GM18505 (cell line): Measurements from ENCODE around the gene CCN2.

Source experiments
- ATAC-seq: cut with Tn5 transposase; IDR thresholded peaks from one replicate; pipeline ENCODE4 v1.9.1; 2021; ENCODE audit not compliant: unreplicated experiment
- POLR2A ChIP-seq: IDR thresholded peaks from 4 replicates; pipeline ENCODE4 v1.6.1; 2011; ENCODE audit warnings: borderline replicate concordance; ENCODE audit not compliant: insufficient read depth, insufficient read length; ENCODE audit errors: extremely low read depth

CCN2 gene

GRCh38 chr6:131955876-131956275, 4.7 kb upstream of the CCN2 start:
- no peak for TF ChIP-seq POLR2A
- no peak for ATAC-seq

DNA sequence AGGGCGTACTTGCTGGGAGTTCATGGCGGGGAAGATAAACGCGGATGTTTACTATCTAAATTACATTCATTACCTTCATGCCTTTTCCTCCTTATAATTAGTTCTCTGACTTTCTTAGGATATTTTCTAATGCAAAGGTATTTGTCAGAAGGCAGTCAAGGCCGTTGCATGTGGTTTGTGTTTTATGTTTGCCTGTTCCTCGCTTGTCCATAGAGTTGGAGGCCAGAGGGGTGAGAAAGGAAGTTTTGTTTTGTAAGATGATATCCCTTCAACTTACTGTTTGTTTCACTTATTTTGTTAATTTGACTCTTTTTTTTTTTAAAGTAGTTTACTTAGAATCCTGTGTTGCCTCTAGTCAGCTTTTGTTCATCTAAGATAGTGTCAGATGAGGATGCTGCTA, 4.0 kb upstream of the CCN2 start:
- TF ChIP-seq POLR2A: no peak
- ATAC-seq: no peak

GRCh38 chr6:131954775-131955107, 3.6 kb upstream of the CCN2 start:
- no peak for TF ChIP-seq POLR2A
- no peak for ATAC-seq

GRCh38 chr6:131954059-131954774, 3.0 kb upstream of the CCN2 start:
- TF ChIP-seq POLR2A: no peak
- ATAC-seq: no peak

GRCh38 chr6:131952886-131953509, 1.8 kb upstream of the CCN2 start:
- ATAC-seq: no peak
- no peak for TF ChIP-seq POLR2A

GRCh38 chr6:131951576-131952230, 531 bp upstream of the CCN2 start:
- ATAC-seq: no peak
- no peak for TF ChIP-seq POLR2A

- TF ChIP-seq POLR2A: no peak
- no peak for ATAC-seq
These were observed 1.0 kb downstream of the CCN2 start for GRCh38 chr6:131949909-131950766.

GRCh38 chr6:131949620-131949908, 1.6 kb downstream of the CCN2 start:
- no peak for TF ChIP-seq POLR2A

GRCh38 chr6:131948692-131949619, 2.2 kb downstream of the CCN2 start:
- no peak for TF ChIP-seq POLR2A
- ATAC-seq: no peak

More at GRCh38 chr6:131949620-131949908, 1.6 kb downstream of the CCN2 start:
- ATAC-seq: no peak

DNA sequence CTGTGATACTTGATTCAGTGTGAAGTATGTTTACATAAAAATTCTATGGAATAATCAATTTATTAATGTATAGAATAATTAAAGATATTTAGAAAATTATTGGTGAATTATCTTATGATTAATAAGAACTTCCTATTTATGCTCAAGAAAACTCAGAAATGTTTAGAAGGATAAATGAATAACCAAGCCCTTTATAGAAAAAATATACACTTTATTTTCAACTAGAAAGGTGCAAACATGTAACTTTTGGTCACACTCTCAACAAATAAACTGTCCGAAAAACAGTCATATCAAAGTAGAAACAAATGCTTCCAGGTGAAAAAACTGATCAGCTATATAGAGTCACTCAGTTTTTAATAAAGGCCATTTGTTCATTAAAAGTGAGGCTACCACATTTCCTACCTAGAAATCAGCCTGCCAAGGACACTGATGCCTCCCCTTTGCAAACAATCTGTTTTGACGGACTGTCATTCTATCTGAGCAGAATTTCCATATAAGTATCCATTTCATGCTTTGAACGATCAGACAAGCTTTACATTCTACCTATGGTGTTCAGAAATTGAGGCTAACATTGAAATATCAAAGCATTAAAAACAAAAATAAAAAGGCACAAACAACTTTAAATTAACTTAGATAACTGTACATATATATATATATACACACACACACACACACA, 3.0 kb downstream of the CCN2 start:
- ATAC-seq: no peak
- no peak for TF ChIP-seq POLR2A

GRCh38 chr6:131946992-131947955, 3.9 kb downstream of the CCN2 start:
- TF ChIP-seq POLR2A: no peak
- no peak for ATAC-seq

DNA sequence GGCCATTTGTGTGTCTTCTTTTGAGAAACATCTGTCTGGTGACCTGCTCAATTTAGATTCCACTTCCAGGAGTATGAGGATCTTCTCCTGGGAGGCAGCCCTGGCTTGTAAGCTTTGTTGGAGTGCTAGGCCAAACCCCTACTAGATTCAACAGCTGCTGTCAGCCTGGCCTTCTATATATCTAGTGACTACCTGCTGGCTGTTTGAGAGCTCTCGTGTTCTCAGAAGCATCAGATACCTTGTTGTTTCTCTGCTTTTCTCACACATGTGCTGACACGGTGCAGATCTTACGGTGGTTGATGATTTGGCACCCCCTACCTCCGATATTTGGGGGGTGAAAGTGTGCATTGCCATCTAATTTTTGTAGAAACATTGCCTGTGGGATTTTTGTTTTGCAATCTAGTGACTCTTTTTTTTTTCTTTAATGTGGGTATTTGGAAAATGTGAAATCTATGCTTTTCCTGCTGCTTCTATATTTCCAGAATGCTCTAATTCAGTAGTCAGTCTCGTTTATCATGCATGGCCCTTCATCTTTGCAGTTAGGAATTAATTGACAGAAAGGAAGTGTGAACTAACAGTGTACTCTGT, 4.7 kb downstream of the CCN2 start:
- no peak for ATAC-seq
- no peak for TF ChIP-seq POLR2A
